Measurements from ENCODE around the gene PHTF1. TPM values are rescaled to one million over a fixed set of nuclear protein-coding genes. Genes with fewer than 3 reads are reported as not detected.

The PHTF1 gene
- total RNA-seq (10 to 100 TPM; 25.7 to 36.1 TPM), polyA plus RNA-seq (ENCODE audit: insufficient read length in 6 of 6) (10 to 100 TPM; 20.0 to 23.8 (median 22.1) TPM)
- long read RNA-seq, donor 1, partial matches to known transcripts = 0 of 1 reads
- long read RNA-seq, donor 1, other reads (novel, unspliced or antisense) = 0 of 1 reads
- long read RNA-seq, donor 2, full-length matches to known transcripts = 2 of 2 reads
- long read RNA-seq, donor 2, partial matches to known transcripts = 0 of 2 reads
- long read RNA-seq, donor 2, other reads (novel, unspliced or antisense) = 0 of 2 reads
- long read RNA-seq, donor 3, partial matches to known transcripts = 0 of 1 reads
- long read RNA-seq, donor 3, other reads (novel, unspliced or antisense) = 0 of 1 reads
- long read RNA-seq, donor 4, partial matches to known transcripts = 5 of 8 reads
- long read RNA-seq, donor 4, other reads (novel, unspliced or antisense) = 3 of 8 reads
- long read RNA-seq, donor 5, partial matches to known transcripts = 0 of 1 reads
- long read RNA-seq, donor 5, other reads (novel, unspliced or antisense) = 0 of 1 reads
- long read RNA-seq, donor 6, partial matches to known transcripts = 0 of 1 reads
- long read RNA-seq, donor 6, other reads (novel, unspliced or antisense) = 0 of 1 reads
- long read RNA-seq, donor 7, partial matches to known transcripts = 0 of 1 reads
- long read RNA-seq, donor 7, other reads (novel, unspliced or antisense) = 0 of 1 reads
- long read RNA-seq, donor 8, partial matches to known transcripts = 0 of 1 reads
- long read RNA-seq, donor 8, other reads (novel, unspliced or antisense) = 0 of 1 reads
- long read RNA-seq, donor 9 = 0 reads
- long read RNA-seq, donor 10, partial matches to known transcripts = 4 of 18 reads
- long read RNA-seq, donor 10, other reads (novel, unspliced or antisense) = 10 of 18 reads
- long read RNA-seq, donor 11, full-length matches to known transcripts = 4 of 9 reads
- long read RNA-seq, donor 11, partial matches to known transcripts = 5 of 9 reads
- long read RNA-seq, donor 11, other reads (novel, unspliced or antisense) = 0 of 9 reads
- long read RNA-seq, donor 12, partial matches to known transcripts = 0 of 2 reads
- long read RNA-seq, donor 12, other reads (novel, unspliced or antisense) = 0 of 2 reads

- Histone ChIP-seq H3K4me1 (peaks cover 10 to 32% of the 10 kb centered on the region in 2 donors), H3K4me3 (peak within 1 kb of the TSS; percentile 86 to 95), H3K36me3 (no peaks in the 10 kb centered on the region), H3K27ac (peak within 1 kb of the TSS; percentile 98 to 99), H3K27me3 (no peaks in the 10 kb centered on the region), H3K9me3 (no peaks in the 10 kb centered on the region)
- DNase-seq = peak; percentile 71 to 97 (median 82)
- intact Hi-C loops (cut with DNase I) = no loop called here
- TF ChIP-seq, protein P1, sequence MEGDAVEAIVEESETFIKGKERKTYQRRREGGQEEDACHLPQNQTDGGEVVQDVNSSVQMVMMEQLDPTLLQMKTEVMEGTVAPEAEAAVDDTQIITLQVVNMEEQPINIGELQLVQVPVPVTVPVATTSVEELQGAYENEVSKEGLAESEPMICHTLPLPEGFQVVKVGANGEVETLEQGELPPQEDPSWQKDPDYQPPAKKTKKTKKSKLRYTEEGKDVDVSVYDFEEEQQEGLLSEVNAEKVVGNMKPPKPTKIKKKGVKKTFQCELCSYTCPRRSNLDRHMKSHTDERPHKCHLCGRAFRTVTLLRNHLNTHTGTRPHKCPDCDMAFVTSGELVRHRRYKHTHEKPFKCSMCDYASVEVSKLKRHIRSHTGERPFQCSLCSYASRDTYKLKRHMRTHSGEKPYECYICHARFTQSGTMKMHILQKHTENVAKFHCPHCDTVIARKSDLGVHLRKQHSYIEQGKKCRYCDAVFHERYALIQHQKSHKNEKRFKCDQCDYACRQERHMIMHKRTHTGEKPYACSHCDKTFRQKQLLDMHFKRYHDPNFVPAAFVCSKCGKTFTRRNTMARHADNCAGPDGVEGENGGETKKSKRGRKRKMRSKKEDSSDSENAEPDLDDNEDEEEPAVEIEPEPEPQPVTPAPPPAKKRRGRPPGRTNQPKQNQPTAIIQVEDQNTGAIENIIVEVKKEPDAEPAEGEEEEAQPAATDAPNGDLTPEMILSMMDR (IDR thresholded peaks at IDR 0.05) = no peak
- peak; percentile 92 for ATAC-seq
Measured at GRCh38 chr1:113759333-113760101, at the start of gene PHTF1. Gene PHTF1, minus strand, starts transcription at chr1:113759486. Its CDS starts 783 bp downstream, at chr1:113758703.

DNA sequence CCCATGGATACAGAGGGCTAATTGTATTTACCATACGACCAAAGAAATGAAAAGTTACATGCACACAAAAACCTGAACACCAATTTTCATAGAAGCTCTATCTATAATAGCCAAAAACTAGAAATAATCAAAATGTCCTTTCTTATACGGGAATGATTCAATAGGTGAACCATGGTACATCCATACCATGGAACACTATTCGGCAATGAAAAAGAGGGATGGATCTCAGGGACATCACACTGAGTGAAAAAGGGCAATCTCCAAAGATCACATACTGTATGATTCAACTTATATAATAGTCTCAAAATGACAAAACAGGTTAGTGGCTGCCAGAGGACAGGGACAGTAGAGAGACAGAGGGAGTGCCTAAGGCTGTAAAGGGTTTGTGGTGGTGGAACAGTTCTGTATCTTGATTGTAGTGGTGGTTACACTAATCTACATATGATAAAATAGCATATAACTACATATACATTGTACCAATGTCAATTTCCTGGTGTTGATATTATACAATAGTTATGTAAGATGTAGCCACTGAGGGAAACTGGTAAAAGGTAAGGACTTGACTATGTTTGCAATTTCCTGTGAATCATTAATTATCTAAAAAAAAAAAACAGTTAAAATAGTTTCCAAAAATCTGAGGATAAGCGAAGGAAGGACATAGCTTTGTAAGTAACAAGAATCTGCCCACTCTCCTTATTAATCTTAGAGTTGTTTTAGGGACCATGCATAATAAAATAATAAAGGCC is 49.3 kb upstream of the PHTF1 start:
- no peak overlapping the region for H3K4me3 ChIP-seq
- ATAC-seq (no peak), DNase-seq (no peak)
- no peaks in the 10 kb centered on the region for H3K36me3 ChIP-seq
- TF ChIP-seq, protein P1 (IDR thresholded peaks at IDR 0.05) = no peak
- H3K9me3 ChIP-seq = no peaks in the 10 kb centered on the region
- peaks cover 18 to 72% of the 10 kb centered on the region in 2 donors for H3K4me1 ChIP-seq
- H3K27me3 ChIP-seq = no peaks in the 10 kb centered on the region
- intact Hi-C loops (cut with DNase I) = no loop called here
- peak overlapping the region in 1 of 2 donors; percentile 46 for H3K27ac ChIP-seq

DNA sequence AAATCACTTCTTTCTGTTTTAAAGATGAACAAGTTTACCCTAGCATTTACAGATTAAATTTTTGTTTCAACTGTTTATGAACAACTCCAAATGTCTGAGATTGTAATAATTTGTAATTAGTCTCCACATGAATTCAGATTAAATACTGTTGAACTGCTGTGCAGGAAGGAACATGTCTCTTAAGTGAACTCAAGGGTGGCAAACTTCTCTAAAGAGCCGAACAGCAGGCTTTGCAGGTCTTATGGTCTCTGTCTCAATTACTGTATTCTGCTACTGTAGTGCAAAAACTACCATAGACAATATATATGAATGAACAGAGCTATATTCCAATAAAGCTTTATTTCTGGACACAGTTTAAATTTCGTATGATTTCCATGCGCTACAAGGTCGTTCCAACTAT is 46.4 kb upstream of the PHTF1 start:
- H3K9me3 ChIP-seq = no peaks in the 10 kb centered on the region
- H3K4me1 ChIP-seq = peaks cover 18 to 85% of the 10 kb centered on the region in 2 donors
- TF ChIP-seq, protein P1 (IDR thresholded peaks at IDR 0.05) = no peak
- no peaks in the 10 kb centered on the region for H3K27me3 ChIP-seq
- peak overlapping the region in 1 of 2 donors; percentile 61 for H3K27ac ChIP-seq
- H3K36me3 ChIP-seq = no peaks in the 10 kb centered on the region
- intact Hi-C loops (cut with DNase I) = no loop called here
- no peak overlapping the region for H3K4me3 ChIP-seq
- DNase-seq (no peak), ATAC-seq (no peak)

- H3K27me3 ChIP-seq = no peaks in the 10 kb centered on the region
- peak overlapping the region; percentile 16 to 61 for H3K27ac ChIP-seq
- DNase-seq = no peak
- H3K9me3 ChIP-seq = no peaks in the 10 kb centered on the region
- TF ChIP-seq, protein P1 (IDR thresholded peaks at IDR 0.05) = no peak
- no peaks in the 10 kb centered on the region for H3K36me3 ChIP-seq
- intact Hi-C loops (cut with DNase I) = no loop called here
- H3K4me1 ChIP-seq = peaks cover 22 to 85% of the 10 kb centered on the region in 2 donors
- peak overlapping the region in 1 of 2 donors; percentile 13 for H3K4me3 ChIP-seq
- ATAC-seq = no peak
Measured at GRCh38 chr1:113805256-113805531, 45.9 kb upstream of the PHTF1 start.
